Body of pancreas (tissue), 4 donors: ENCODE measurements around the gene MYCBP2.

Source experiments
- POLR2A ChIP-seq, 3 donors: fragments of 450-650 bp; IDR thresholded peaks; one replicate each; pipeline ENCODE4 v1.6.1; 2016; ENCODE audit warnings: antibody characterized with exemption in 3 of 3, mild to moderate bottlenecking in 2 of 3
- TF ChIP-seq, protein P1 (sequence below), 7 experiments: fragments of 450-650 bp in 4 of 7; fragments of 200-600 bp in 3 of 7; sonication (generic) in 3 of 7; IDR thresholded peaks; one replicate each; pipeline ENCODE4 v1.5.1; 2016 to 2019; ENCODE audit warnings: antibody characterized with exemption in 7 of 7

GRCh38 chr13:77034881-77035280 is 292.0 kb downstream of the MYCBP2 start:
- TF ChIP-seq, protein P1, sequence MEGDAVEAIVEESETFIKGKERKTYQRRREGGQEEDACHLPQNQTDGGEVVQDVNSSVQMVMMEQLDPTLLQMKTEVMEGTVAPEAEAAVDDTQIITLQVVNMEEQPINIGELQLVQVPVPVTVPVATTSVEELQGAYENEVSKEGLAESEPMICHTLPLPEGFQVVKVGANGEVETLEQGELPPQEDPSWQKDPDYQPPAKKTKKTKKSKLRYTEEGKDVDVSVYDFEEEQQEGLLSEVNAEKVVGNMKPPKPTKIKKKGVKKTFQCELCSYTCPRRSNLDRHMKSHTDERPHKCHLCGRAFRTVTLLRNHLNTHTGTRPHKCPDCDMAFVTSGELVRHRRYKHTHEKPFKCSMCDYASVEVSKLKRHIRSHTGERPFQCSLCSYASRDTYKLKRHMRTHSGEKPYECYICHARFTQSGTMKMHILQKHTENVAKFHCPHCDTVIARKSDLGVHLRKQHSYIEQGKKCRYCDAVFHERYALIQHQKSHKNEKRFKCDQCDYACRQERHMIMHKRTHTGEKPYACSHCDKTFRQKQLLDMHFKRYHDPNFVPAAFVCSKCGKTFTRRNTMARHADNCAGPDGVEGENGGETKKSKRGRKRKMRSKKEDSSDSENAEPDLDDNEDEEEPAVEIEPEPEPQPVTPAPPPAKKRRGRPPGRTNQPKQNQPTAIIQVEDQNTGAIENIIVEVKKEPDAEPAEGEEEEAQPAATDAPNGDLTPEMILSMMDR (IDR thresholded peaks at IDR 0.05), result no peak
- TF ChIP-seq POLR2A (IDR thresholded peaks at IDR 0.05), result no peak
